DMS53 (cell line): ENCODE data around the gene HIF3A.

Experiments used
- DNase-seq: peaks from one replicate; lab custom pipeline; 2025; lab: John Stamatoyannopoulos, UW

The HIF3A gene

GRCh38 chr19:46383846-46384245, 87.0 kb downstream of the HIF3A start:
- no peak for DNase-seq

GRCh38 chr19:46384396-46384795, 87.6 kb downstream of the HIF3A start:
- DNase-seq: no peak

DNA sequence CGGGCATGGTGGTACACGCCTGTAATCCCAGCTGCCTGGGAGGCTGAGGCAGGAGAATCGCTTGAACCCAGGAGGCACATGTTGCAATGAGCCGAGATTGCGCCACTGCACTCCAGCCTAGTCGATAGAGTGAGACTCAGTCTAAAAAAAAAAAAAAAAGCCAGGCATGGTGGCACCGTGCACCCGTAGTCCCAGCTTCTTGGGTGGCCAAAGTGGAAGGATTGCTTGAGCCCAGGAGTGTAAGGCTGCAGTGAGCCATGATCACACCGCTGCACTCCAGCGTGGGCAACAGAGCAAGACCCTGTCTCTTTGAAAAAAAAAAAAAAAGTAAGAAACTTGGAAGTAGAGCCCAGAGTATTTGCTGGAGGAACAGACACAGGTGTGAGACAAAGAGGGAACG, 88.8 kb downstream of the HIF3A start:
- no peak for DNase-seq

GRCh38 chr19:46386151-46386550, 89.3 kb downstream of the HIF3A start:
- DNase-seq: no peak

GRCh38 chr19:46386996-46387712, 90.3 kb downstream of the HIF3A start:
- DNase-seq: no peak

DNA sequence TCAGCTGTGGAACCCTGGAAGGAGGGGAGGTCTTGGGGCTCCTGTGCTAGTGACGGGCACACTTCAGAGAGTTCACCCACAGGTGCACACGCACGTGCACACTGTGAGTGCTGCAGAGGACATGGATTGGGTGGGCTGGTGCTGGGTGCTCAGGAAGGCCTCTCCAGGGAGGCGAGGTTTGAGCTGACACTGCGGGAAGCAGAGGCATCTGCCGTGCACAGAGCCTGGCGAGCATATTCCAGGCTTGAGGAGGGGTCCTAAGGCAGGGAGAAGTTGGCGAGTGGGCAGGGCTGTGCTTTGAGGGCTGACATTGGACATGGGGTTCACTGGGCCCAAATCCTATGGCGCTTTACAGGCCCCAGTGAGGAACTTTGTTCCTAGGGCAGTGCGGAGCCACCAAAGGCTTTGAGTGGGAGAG, 90.9 kb downstream of the HIF3A start:
- DNase-seq: no peak

- DNase-seq: no peak
Measured at GRCh38 chr19:46388311-46389095, 91.7 kb downstream of the HIF3A start.

DNA sequence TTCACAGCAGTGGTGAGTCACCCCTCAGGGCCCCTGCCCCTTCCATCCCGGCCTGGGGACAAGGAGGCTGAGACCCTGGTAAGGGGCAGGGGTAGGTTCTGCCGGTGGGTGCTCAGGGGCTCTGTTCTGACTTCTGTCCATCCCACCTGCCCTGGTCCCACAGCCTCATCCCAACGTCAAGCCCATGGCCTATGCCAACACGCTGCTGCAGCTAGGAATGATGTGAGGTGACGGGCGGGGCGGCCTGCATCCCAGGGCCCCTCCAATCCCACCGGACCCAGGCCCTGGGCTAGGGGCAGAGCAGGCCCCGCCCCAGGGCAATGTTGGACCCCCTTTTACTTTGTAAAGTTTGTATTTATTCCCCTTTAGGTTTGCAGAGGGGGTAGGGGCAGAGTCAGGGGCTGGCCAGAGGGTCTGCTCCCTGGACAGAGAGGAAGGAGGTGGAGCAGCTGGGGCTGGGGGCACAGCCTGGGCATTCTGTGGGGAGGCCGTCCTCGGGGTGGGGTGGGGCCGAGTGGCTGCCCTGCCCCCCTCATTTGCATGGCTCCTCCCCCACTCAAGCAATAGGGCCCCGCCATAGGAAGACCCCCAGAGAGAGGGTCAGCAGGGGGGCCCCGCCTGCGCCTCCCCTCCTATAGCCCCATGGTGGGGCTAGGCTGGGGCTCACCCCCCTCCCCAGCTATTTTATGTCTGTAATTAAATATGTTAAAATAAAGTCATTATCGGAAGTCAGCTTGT, 93.4 kb downstream of the HIF3A start:
- no peak for DNase-seq

- no peak for DNase-seq
Measured at GRCh38 chr19:46390866-46391265, 94.0 kb downstream of the HIF3A start.

DNA sequence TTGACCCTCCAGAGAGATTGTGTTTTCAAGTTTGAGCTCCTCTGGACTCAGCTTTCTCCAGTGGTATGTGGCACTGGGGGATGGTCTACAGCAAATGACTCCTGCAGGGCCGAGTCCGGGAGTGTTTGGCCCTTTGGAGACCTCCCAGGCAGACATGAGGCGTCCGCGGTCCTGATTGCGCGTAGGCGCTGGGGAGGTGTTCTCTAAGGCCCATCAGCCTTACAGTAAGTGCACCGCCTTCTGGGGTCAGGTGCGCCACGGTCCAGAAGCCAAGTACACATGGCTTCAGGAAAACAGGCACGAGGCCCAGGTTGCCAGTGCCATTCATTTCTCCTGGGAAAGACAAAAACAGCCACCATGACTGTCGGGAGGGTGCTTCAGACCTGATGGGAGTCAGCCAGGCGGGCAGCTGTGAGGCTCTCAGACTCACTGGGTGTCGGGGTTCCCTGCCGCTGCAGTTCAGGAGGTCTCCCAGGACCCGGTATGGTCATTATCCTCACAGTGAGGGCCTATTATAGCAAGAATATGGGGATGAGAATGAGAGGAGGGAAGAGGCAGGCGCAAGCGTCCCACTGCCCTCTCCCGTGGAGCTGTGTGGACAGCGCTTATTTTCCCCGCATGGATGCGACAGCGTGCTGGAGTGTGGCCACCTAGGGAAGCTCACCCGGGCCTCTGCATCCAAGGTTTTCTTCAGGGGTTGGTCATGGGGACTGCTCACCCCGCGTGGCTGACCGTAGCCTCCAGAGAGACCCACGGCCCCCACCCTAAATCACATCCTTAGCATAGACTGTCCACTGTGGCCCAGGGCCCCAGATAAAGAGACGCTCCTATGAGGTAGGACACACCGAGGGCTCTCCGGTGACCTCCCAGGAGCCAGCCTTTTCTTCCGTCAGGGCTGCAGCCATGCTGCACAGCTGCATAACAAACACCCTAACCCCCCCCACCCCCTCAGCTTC, 94.7 kb downstream of the HIF3A start:
- DNase-seq: no peak

GRCh38 chr19:46392252-46392801, 95.5 kb downstream of the HIF3A start:
- no peak for DNase-seq

- DNase-seq: no peak
Measured at GRCh38 chr19:46392837-46393236, 96.0 kb downstream of the HIF3A start.
